Omental fat pad (tissue), 4 donors: ENCODE results near the gene PEX5L. TPM values are rescaled to one million over a fixed set of nuclear protein-coding genes. Genes with fewer than 3 reads are reported as not detected.

Source experiments
- ATAC-seq: fragments of 150-250 bp; one replicate; pipeline ENCODE4 v1.9.1; 2016; ENCODE audit warnings: mild to moderate bottlenecking, moderate library complexity; ENCODE audit not compliant: low FRiP score
- DNase-seq: peaks from one replicate; pipeline ENCODE4 v3.0.0-alpha.2; 2019; ENCODE audit warnings: low spot score
- total RNA-seq, 4 donors: library from RNA; depleted of rRNA; stranded (reverse); fragments of >200 nt; gene quantifications; one replicate each; pipeline ENCODE4 v1.1.0, GENCODE V29; 2016
- TF ChIP-seq, protein P1 (sequence below), 3 donors: fragments of 450-650 bp; IDR thresholded peaks; one replicate each; pipeline ENCODE4 v1.5.1; 2016 to 2017; ENCODE audit warnings: antibody characterized with exemption in 3 of 3, mild to moderate bottlenecking in 3 of 3, moderate library complexity in 2 of 3

Gene PEX5L
- total RNA-seq, 4 donors from 2014 or later = 0.72 to 6.3 (median 1.1) TPM; not detected in 1

DNA sequence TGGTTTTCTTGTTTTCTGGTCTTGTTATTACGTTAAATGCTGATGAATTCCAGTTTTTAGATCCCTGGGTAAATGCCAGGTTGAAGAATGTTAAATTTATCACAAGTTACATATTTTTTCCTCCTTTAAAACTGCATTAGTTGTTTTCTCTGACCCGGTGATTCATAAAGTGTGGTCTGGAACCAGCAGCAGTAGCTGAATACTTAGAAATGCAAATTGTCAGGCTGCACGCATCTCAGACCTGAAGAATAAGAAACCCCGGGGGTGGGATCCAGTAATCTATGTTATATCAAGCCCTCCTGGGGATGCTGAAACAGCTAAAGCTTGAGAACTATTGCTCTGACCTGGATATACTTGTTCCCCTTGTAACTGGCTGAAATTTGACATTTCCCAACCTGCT, 69.1 kb downstream of the PEX5L start:
- TF ChIP-seq, protein P1, sequence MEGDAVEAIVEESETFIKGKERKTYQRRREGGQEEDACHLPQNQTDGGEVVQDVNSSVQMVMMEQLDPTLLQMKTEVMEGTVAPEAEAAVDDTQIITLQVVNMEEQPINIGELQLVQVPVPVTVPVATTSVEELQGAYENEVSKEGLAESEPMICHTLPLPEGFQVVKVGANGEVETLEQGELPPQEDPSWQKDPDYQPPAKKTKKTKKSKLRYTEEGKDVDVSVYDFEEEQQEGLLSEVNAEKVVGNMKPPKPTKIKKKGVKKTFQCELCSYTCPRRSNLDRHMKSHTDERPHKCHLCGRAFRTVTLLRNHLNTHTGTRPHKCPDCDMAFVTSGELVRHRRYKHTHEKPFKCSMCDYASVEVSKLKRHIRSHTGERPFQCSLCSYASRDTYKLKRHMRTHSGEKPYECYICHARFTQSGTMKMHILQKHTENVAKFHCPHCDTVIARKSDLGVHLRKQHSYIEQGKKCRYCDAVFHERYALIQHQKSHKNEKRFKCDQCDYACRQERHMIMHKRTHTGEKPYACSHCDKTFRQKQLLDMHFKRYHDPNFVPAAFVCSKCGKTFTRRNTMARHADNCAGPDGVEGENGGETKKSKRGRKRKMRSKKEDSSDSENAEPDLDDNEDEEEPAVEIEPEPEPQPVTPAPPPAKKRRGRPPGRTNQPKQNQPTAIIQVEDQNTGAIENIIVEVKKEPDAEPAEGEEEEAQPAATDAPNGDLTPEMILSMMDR (IDR thresholded peaks at IDR 0.05) = no peak
- ATAC-seq = peak; percentile 55
- no peak for DNase-seq

DNA sequence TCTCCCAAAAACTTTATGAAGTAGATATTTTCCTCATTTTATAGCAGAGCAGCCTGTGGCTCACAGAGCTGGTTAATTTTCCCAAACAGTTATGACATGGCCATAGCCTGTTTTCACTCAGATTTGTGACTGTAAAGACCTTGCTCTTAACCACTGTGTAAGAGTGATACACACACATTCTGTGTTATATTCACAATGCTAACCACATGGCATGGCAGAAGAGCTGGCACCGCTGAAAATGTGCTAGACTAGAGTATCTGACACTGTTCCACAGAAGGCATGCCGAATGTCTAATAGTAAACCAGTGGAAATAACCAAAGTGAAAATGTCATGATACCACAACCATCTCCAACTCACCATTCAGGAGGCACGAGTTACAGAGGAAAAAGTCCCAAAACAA, 71.8 kb downstream of the PEX5L start:
- TF ChIP-seq, protein P1 (IDR thresholded peaks at IDR 0.05) = no peak
- no peak for ATAC-seq
- DNase-seq = no peak

DNA sequence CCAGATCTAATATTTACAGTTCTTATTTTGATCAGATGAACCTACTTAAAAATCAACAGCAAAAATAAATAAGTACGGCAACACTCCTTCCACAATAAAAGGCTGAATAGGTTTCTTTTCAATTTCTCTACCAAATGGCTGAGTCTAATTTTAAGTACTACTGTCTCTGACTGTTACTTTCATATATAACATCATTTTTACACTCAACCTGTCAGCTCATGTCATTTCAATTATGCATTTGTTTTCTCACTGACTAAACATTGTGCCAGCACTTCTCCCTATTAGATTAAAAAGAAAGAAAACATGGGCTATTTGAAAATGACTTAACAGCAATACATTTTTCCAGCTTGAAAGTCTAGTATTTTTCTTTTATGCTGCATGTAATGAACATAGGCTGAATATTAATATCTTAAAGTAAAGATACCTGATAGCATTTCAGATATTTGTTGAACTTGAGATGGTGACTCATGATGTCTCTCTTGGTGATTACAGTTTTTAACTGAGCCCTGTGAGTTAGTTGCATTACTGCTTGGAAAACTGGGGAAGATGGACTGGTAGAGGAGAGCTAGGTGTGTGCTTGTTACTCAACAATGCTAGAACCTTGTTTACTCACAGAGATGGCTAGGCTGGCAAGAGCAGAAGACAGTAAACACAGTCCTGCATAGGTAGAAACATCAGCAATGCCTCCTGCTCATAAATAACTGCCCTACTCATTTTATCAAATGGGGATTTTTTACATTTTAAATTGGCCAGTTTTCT, 73.9 kb downstream of the PEX5L start:
- ATAC-seq (no peak), DNase-seq (no peak)
- TF ChIP-seq, protein P1 (IDR thresholded peaks at IDR 0.05) = no peak

DNA sequence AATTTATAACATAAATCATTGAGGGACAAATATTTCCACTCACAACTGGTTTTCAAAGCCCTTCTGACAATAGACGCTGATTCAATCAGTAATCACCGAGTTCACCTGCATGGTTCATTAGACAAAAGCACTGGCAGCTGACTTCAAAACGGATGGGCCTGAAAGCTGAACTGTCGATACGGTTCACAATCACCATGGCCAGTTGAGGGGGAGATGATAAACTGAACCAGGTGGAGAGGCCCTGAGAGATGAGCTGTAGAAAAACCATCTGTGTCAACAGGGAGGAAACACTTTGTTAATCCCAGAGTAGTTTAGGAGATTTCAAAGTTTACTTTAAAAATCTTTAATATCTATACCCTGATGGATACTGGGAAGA, 75.0 kb downstream of the PEX5L start:
- no peak for ATAC-seq
- no peak for DNase-seq
- TF ChIP-seq, protein P1 (IDR thresholded peaks at IDR 0.05) = no peak

DNA sequence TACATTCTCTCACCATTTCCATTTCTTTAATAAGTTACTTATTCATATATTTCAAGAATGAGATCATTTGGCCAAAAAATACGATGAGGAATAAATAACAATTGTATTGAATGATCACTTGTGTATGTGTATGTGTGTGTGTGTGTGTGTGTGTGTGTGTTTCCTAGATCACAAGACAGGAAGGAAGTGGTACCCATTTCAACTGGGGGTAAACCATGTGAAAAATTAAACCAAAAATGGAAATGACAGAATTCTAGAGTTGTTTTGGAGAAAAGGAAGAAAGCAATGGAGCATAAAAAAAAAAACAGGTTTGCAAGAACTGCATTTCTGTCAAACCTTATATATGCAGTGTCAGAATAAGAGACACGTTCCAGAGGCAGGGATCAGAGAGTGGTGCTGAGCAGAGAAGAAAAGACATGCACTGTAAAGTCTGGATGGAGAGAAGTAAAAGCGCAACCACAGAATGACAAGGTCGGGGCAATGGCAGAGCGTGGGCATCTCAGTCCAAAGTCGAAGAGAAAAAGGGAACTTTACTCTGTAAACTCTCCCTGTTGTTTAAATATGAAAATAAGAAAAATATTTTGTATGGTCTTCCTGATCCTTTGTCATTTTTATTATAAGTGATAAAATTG, 75.5 kb downstream of the PEX5L start:
- ATAC-seq (no peak), DNase-seq (no peak)
- TF ChIP-seq, protein P1 (IDR thresholded peaks at IDR 0.05) = no peak

DNA sequence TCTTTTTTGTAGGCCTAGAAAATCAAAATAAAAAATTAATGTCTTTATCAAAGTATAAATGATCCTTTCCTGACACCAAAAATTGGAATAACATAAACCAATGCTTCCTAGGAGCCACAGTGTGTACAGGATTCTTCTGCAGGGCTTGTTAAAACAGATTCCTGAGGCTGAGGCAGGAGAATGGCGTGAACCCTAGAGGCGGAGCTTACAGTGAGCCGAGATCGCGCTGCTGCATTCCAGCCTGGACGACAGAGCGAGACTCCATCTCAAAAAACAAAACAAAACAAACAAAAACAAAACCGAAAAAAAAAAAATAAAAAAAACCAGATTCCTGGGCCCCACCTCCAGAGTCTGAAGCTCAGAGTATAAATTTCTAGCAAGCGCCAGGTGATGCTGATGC, 78.0 kb downstream of the PEX5L start:
- TF ChIP-seq, protein P1 (IDR thresholded peaks at IDR 0.05) = no peak
- ATAC-seq = no peak
- no peak for DNase-seq

DNA sequence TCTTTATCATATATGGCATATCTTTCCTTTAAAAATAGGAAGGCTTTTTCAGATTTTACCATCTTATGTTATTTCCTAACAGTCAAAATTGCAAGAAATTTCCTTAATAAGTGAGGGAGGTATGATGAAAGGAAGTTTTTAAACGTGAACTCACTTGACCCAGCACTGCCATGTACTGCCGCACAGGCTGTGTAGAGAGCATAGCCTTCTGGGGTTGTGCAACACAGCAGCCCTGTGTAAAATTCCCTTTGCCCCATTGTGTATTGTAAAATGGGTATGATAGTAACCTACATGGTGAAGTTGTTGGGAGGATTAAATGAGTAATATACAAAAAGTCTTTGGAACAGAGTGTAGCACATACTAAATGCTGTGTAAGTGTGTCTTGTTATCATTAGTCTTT, 78.6 kb downstream of the PEX5L start:
- TF ChIP-seq, protein P1 (IDR thresholded peaks at IDR 0.05) = no peak
- DNase-seq (no peak), ATAC-seq (no peak)
